Erythroblast (primary cell): ENCODE results near the gene LGMN.

Experiments used
- GATA1 ChIP-seq: IDR thresholded peaks from 2 replicates; pipeline ENCODE4 v1.6.1; 2011; ENCODE audit warnings: low read depth, mild to moderate bottlenecking, control low read depth, low read length, moderate library complexity
- POLR2A ChIP-seq: IDR thresholded peaks from 2 replicates; pipeline ENCODE4 v1.6.1; 2011; ENCODE audit warnings: mild to moderate bottlenecking, low read length

DNA sequence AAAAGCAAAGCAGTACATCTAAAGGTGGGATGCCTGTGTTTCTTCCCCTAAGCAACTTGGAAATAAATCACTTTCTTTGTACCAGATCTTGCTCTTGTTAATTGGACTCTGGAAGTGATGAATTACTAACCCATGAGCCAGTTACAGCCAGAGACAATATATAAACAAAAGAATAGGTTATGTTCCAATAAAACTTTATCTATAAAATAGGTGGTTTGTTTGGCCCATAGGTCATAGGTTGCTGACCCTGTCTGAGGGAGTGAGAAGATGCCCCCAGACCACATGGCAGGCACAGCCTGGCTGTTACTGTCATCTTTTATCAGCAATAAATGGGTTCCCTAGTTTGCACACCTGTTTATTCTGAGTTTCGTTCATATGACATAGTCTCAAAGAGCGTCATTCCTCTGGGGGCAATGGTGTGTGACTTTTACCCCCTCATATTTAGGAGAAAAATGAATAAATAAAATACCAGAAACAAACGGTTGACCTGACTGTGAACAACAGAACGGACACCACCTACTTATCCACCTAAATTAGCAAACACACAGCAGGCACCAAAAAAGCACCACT, 10.7 kb downstream of the LGMN start:
- no peak for TF ChIP-seq POLR2A
- TF ChIP-seq GATA1: no peak
